ENCODE results near the gene NLRX1. TPM values are rescaled to one million over a fixed set of nuclear protein-coding genes. Genes with fewer than 3 reads are reported as not detected.
A peak's percentile ranks its signal among the peaks of the same experiment; 100 is the strongest.
"Not testable (repeated sequence)": the region's sequence is repeated elsewhere in the genome, so short reads cannot be mapped to it uniquely, and the experiment has no call there.

Gene NLRX1
- total RNA-seq, 1 donor from 2014 or later = 19.1 TPM

DNA sequence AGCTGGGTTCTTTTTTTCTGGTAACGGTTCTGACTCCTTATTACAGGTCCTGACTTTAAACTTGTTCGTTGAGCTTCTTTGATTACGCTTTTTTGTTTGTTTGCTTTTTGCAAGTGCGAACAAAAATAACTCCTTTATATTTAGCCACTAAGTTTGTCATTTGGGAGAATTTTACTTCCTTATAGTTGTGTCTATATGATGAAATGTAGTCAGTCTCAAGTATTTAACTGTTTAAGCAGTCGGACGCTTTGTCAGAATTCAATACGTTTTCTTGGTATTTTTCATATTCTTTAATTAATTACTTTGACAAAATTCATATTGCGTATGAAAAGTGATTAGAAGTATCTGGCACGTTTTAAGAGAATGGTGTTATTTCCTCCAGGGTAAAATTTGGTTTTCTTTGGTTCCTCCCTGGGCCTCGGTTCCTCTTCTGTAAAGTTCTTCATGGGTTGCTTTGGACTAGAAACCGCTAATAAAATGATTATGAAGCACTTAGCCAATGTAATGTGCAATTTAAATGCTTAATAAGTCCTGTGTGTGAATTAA lies 39.0 kb downstream of the NLRX1 start:
- no peak for DNase-seq

GRCh38 chr11:119209186-119209585 lies 40.7 kb downstream of the NLRX1 start:
- DNase-seq = no peak

DNA sequence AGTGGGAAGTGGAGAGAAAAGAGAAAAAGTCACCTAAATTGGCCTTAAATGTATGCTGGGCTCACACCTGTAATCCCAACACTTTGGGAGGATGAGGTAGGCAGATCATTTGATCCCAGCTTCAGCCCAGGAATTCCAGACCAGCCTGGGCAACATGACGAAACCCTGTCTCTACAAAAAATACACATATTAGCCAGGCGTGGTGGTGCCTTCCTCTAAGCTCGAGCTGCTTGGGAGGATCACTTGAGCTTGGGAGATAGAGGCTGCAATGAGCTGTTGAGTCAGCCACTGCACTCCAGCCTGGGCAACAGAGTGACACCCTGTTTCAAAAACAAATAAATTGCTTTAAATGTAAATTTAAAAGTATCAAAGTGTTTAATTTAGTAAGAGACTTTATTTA lies 41.5 kb downstream of the NLRX1 start:
- no peak for DNase-seq

- no peak for DNase-seq
Observed at GRCh38 chr11:119218141-119218878, 49.8 kb downstream of the NLRX1 start.

DNA sequence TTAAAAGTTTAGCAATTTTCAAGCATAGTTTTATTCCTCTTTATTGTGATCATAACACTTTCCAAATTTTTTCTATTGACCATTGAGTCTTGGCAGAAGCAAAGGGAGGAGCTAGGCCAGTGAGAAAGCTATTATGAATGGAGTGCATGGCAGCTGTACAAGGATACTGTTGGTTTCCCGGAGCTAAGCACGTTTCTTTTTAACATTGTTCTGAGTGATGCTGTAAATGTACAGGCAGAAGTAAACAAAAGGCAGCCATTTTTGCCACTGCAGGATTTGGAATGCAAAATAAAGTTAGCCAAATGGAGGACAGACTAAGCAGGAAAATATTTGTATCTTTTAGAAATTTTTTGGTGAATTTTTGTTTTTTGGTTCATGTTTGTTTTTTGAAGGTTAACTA lies 53.8 kb downstream of the NLRX1 start:
- peak; percentile 72 for DNase-seq

DNA sequence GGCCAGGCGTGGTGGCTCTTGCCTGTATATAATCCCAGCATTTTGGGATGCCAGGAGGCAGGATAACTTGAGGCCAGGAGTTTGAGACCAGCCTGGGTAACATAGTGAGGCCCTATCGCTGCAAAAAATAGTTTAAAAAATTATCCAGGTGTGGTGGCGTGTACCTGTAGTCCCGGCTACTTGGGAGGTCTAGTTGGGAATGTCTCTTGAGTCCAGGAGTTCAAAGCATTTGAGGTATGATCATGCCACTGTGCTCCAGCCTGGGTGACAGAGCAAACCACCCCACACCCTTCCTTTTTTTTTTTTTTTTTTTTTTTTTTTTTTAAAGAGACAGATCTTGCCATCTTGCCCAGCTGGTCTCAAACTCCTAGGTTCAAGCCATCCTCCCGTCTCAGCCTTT lies 54.4 kb downstream of the NLRX1 start:
- no peak for DNase-seq

DNA sequence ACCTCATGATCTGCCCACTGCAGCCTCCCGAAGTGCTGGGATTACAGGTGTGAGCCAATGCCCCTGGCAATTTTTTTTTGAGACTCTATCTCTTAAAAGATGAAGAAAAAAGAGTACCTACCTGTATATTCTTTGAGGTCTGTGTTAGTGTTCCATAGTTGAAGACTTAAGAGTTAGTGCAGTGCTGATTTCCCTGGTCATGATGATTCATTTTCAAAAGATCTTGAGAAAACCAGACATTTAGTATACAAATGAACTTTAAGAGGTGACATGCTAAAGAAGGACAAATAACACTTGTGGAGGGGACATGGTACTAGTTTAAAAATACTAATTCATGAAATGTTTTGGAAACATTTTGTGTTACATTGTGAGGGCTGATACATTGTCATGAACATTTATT lies 55.3 kb downstream of the NLRX1 start:
- no peak for DNase-seq

GRCh38 chr11:119228535-119229287 lies 60.2 kb downstream of the NLRX1 start:
- not testable (repeated sequence) for DNase-seq

GRCh38 chr11:119229288-119229672 lies 60.8 kb downstream of the NLRX1 start:
- DNase-seq = no peak

DNA sequence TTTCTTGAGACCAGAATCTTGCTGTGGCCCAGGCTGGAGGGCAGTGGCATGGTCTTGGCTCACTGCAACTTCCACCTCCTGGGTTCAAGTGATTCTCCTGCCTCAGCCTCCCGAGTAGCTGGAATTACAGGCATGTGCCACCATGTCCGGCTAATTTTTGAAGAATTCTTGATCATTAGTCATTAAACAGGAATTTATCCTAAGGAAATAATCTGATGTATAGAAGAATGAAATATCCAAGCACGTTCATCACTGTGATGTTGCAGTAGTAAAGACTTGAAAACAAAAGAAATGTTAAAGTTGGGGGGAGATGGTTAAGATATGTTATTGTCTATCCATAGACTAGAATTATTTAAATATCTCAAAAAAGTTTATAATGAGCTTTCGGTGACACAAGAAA lies 61.2 kb downstream of the NLRX1 start:
- no peak for DNase-seq

Other genes starting within 250 kb of the NLRX1 start
- gene BCL9L, start 242.8 kb upstream of the NLRX1 start, total RNA-seq = 20.9 TPM
- gene UPK2, start 212.4 kb upstream of the NLRX1 start, total RNA-seq = not detected
- not detected for gene FOXR1, start 197.0 kb upstream of the NLRX1 start, total RNA-seq
- 25.2 TPM for gene CENATAC, start 170.6 kb upstream of the NLRX1 start, total RNA-seq
- gene RPS25, start 150.4 kb upstream of the NLRX1 start, total RNA-seq = 818 TPM
- gene TRAPPC4, start 150.0 kb upstream of the NLRX1 start, total RNA-seq = 34.2 TPM
- 5.5 TPM for gene SLC37A4, start 137.8 kb upstream of the NLRX1 start, total RNA-seq
- gene HYOU1, start 111.5 kb upstream of the NLRX1 start, total RNA-seq = 31.6 TPM
- 25.4 TPM for gene VPS11, start 100.9 kb upstream of the NLRX1 start, total RNA-seq
- 10.5 TPM for gene HMBS, start 83.8 kb upstream of the NLRX1 start, total RNA-seq
- gene DPAGT1, start 66.9 kb upstream of the NLRX1 start, total RNA-seq = 10.4 TPM
- 4.5 TPM for gene C2CD2L, start 61.4 kb upstream of the NLRX1 start, total RNA-seq
- gene HINFP, start 47.1 kb upstream of the NLRX1 start, total RNA-seq = 14.3 TPM
- gene ABCG4, start 19.7 kb upstream of the NLRX1 start, total RNA-seq = 1.1 TPM
- 0.59 TPM for gene NHERF4, start 16.8 kb downstream of the NLRX1 start, total RNA-seq
- 10.9 TPM for gene CBL, start 37.6 kb downstream of the NLRX1 start, total RNA-seq
- 65.5 TPM for gene MCAM, start 148.4 kb downstream of the NLRX1 start, total RNA-seq
- gene RNF26, start 165.8 kb downstream of the NLRX1 start, total RNA-seq = 5.0 TPM
- 14.4 TPM for gene C1QTNF5, start 172.2 kb downstream of the NLRX1 start, total RNA-seq
- 0.10 TPM for gene MFRP, start 178.0 kb downstream of the NLRX1 start, total RNA-seq
- gene USP2, start 213.0 kb downstream of the NLRX1 start, total RNA-seq = 7.0 TPM